Cerebellar cortex (tissue), 1 donor: ENCODE results near the gene OR11G2.
"Not testable (repeated sequence)": the region's sequence is repeated elsewhere in the genome, so short reads cannot be mapped to it uniquely, and the experiment has no call there.

Source experiments
- DNase-seq: peaks from one replicate; pipeline ENCODE4 v3.0.0-alpha.2; 2015; ENCODE audit warnings: low spot score

Gene OR11G2

DNA sequence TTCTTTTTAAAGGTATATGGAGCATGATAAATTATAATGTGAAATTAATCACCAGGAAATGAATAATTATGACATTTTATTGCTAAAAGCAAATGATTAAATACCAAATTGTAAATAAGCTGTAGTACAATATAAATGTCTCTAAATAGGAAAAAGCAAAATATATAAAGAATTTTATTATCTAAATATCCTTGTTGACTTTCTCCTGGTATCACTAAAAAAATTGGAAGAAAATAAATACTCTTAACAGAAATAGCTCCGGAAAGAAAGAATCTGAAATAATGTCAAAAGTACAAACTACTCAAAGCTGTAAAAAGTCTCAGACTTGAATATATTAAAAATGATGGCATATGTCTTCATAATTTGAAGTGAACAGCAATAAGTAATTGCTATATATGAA is 38.0 kb downstream of the OR11G2 start, which contains the start of gene OR11H7:
Gene OR11H7, plus strand, starts transcription at position 301 of the 400 bp plus-strand sequence.
- DNase-seq: no peak

DNA sequence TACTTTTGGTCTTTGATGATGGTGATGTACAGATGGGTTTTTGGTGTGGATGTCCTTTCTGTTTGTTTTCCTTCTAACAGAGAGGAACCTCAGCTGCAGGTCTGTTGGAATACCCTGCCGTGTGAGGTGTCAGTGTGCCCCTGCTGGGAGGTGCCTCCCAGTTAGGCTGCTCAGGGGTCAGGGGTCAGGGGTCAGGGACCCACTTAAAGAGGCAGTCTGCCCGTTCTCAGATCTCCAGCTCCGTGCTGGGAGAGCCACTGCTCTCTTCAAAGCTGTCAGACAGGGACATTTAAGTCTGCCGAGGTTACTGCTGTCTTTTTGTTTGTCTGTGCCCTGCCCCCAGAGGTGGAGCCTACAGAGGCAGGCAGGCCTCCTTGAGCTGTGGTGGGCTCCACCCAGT is 44.7 kb downstream of the OR11G2 start:
- DNase-seq: not testable (repeated sequence)

DNA sequence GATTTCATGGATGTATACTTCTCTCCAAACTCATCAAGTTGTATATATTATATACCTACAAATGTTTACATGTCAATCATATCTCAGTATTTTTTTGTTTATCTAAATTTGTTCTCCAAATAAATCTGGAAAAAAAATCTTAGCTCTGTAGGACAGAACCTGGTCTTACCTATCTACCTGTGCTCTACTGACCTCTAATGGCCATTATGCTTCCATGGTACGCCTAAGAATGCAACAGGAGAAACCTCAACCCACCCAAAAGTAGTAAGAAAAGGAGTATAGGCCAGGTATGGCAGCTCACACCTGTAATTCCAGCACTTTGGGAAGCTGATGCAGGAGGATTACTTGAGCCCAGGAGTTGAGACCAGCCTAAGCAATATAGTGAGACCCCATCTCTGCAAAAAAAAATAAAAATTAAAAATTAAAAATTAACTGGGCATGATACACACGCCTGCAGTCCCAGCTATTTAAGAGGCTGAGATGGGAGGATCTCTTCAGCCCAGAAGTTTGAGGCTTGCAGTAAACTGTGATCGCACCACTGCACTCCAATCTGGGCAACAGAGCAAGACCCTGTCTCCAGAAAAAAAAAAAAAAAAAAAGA is 57.0 kb downstream of the OR11G2 start:
- DNase-seq: peak; percentile 40
